Fibroblast of skin of right quadriceps (primary cell): ENCODE measurements around the gene ODC1.
A peak's percentile ranks its signal among the peaks of the same experiment; 100 is the strongest.
"Not testable (repeated sequence)": the region's sequence is repeated elsewhere in the genome, so short reads cannot be mapped to it uniquely, and the experiment has no call there.

Experiments
- DNase-seq: peaks from one replicate; pipeline ENCODE4 v3.0.0-alpha.2; 2013

ODC1 gene

DNA sequence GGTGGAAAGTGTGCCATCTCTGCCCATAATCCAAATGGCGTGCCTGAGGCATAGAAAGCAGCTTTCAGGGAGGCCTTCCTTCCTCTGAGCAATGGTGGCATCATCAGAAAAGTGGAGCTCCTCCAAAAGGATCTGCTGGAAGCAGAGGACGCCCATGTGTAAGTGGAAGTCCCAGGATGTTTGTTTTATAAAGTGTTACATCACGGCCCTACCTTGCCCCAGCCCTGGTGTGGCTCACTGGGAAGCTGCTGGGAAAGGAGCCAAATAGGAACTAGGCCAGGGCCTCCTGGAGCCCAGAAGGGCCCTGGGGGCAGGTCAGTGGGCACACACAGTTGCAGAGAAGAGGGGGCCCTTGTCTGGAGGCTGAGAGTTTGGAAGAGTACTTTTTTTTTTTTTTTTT is 4.2 kb upstream of the ODC1 start:
- peak; percentile 59 for DNase-seq

GRCh38 chr2:10451819-10452218 is 3.7 kb upstream of the ODC1 start:
- DNase-seq: no peak

DNA sequence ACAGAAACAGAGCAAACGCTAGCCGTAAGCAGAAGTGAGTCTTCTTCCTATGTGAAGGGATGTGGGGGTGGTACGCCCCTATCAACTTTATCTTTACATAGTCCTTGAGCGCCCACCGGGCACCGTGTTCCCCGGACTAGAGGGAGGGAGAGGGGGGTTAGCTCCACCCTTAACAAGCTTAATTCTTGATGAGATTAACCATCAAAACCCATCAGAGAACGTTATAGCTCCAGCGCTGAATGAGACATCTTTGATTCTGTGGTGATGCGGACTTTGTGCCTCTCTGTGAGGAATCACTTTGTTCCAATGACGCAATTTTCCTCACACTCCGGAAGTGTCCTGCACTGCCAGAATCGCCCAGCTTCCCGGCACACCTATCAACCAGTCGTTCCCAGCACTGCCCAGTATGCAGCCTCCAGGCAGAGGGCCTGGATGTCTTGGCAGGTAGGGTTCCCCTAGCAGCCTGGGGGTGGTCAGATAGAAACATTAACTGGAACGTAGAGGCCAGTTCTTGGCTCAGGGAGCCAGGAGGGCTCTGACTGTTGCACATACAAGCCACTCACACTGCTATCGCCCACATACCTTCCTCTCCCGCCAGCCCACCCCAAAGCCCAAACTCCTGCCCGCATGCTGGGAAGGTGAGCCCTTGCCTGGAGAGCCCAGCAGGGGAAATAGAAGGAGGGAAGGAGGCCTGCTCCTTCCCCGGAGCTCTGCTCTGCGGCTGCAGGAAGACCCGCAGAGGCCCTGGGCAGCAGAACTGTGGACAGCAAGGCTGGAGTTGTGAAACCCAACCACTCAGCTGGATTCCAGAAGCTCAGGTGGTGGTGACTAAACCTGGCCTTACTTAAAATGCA is 1.9 kb upstream of the ODC1 start:
- no peak for DNase-seq

GRCh38 chr2:10449486-10449831 is 1.3 kb upstream of the ODC1 start:
- no peak for DNase-seq

DNA sequence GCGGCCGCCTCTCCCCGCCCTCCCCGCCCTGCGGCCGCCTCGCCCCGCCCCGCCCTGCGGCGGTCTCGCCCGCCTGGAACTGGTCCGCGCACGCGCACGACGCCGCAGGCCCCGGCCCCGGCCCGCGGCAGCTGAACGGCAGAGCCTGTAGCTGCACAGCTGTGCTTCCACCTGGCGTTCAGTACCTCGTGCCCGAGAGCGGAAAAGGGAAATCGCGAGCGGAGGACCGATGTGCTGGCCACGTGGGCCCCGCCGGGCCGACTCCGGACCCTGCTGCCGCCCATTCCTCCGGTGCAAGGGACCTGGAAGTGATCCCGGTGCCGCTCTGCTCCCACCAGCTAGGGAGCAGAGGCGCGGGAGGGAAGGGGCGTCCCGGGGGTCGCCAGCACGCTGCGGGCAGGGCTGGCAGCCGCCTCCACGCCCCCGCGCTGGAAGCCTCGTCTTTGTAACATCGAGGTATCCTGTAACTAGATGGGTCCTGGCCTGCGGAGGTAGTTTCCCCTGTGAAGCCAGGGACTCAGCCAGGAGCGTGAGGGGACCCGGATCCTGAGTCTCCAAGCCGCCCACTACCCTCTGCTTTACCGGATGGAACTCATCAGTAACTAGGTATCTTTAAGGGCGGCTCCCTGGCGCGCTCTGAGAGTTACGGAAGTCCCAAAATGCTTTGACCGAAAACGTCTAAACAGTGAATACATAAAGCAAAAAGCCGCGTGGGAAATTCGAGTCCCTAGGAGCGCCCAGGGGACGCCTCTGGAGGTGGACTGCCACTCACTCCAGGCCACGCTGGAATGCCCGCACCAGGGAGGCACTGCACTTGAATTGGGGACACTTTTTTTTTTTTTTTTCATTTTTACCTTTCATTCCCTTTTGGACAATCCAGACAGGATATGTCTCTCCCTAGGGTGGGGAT is 704 bp upstream of the ODC1 start:
- peak; percentile 13 for DNase-seq

DNA sequence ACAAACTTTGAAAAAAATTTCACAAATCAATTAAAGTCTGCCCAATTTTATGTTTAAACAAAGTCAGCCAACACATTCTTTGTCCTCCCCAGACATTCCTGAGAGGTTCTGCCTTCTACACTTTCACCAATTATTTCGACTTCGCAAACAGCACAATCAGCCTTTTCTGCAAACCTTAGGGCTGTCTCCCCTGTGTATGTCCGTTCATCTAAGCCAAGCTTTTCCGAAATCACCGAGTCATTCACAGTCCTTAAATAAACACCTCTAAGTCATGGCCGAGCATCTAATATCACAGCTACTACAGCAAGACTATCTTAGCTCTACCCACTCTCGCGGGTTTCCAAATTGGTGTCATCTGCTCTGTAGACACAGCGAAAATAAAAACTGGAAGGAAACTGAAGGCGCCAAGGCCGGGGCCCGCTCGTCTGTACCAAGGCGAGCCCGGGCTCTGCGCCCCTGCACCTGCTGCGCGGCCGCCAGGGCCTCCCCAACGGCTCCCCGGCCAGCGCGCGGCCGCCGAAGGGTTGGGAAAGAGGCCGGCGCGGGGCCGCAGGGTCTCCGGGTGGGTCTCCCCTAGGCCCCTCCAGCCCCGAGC is 730 bp downstream of the ODC1 start:
- peak; percentile 21 for DNase-seq

GRCh38 chr2:10446631-10447030 is 1.5 kb downstream of the ODC1 start:
- DNase-seq: no peak

GRCh38 chr2:10444463-10444862 is 3.7 kb downstream of the ODC1 start:
- no peak for DNase-seq

GRCh38 chr2:10442469-10443126 is 5.5 kb downstream of the ODC1 start:
- DNase-seq: not testable (repeated sequence)

GRCh38 chr2:10441948-10442347 is 6.2 kb downstream of the ODC1 start:
- DNase-seq: peak; percentile 38

DNA sequence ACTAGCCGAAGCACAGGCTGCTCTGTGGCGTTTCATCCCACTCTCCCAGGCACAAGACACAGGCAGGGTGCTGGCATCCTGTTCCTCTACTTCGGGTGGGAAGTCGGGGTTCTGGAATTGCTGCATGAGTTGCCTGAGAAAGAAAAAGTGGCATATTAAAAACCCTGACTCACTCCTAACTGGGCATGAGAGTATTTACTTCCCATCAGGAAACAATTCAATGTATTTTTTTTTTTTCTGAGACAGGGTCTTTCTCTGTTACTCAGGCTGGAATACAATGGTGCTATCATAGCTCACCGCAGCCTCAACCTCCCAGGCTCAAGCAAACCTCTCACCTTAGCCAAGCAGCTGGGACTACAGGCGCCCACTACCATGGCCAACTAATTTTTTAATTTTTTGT is 7.4 kb downstream of the ODC1 start:
- no peak for DNase-seq

DNA sequence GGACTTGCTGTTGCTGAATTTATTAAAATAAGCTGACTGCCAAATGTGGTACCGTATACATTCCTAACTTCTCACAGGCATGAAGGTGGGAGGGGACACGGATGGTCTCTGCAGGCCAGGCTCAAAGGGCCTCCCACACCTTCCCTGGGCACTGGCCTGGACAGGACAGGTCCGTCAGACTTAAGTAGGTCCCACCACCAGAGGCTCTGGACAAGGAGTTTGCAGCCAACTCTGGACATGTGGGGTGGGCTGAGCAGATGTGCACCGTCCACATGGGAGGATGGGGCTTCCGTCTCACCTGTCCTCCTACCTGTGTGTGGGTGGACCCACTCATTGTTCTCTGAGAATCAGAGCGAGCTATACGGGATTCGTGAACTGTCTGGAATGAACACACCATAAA is 8.2 kb downstream of the ODC1 start:
- DNase-seq: no peak

- no peak for DNase-seq
Observed at GRCh38 chr2:10439185-10439879, 8.8 kb downstream of the ODC1 start.

DNA sequence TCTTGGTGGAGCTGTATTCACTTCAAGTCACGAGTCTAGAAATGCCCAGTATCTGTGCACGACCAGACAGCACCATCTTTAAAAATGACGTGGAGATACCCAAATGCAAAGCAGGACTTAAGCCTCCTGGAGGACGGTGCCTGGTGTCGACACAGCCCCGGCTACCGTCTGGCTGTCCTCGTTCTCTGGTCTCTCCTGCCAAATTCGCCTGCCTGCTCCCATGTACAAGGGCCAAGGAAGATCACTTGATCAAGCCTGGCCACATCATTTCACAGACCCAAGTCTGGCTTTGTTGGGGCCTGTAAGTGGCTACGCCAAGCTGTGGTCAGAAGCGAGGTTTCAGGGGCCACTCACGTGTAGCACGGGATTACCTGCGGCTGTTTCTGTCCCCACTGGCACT is 9.4 kb downstream of the ODC1 start:
- DNase-seq: no peak

GRCh38 chr2:10437806-10438205 is 10.3 kb downstream of the ODC1 start:
- DNase-seq: no peak

GRCh38 chr2:10436583-10437110 is 11.5 kb downstream of the ODC1 start:
- DNase-seq: no peak

- no peak for DNase-seq
Observed at GRCh38 chr2:10435820-10436204, 12.3 kb downstream of the ODC1 start.

DNA sequence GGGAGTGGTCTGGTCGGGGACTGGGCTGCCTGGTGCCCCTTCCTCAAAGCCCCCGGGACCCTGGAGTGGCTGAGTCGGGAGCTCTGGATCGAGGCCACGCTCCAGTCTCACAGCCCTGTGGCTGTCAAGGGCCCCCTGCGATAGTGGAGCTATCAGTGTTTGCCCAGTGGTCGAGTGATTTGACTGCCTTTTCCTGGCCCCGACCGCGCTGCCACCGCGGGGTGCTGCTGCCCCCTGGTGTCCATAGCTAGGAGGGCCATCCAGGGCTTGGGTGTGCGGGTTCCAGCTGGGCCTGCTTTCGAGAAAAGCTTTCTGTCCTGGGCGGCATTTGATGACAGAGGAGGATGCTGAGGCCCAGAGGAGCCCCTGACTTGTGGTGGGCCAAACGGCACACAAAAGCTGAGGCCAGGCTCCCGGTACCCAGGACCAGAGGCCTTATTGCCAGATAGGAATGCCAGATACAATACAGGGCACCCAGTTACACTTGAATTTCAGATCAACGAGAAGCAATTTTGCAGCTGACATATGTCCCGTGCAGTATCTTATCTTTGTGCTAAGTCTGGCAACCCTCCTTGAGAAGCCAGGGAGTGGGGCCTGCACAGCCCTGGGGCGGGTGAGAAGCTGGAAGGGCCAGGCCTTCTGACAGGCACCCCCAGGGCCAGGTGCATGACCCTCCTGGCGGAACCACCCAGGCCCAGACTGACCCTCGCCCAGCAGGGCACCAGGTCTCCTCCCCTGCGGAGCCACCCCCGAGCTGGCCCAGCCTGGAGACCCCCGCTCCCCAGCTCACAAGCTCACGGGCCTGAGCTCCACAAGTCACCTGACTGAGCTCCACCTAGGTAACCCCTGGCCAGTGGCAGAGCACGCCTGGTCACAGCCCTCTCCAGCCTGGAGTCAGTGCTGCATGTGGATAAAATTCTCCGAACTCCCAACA is 13.0 kb downstream of the ODC1 start:
- DNase-seq: peak; percentile 61

GRCh38 chr2:10433947-10434885 is 13.9 kb downstream of the ODC1 start:
- no peak for DNase-seq
